Ovary (tissue), 3 donors: Measurements from ENCODE around the gene GTF2A1.

Experiments
- CTCF ChIP-seq, 3 donors: fragments of 450-650 bp in 2 of 3; fragments of 200-600 bp in 1 of 3; IDR thresholded peaks; one replicate each; pipeline versions ENCODE4 v1.5.1 to v1.8.0; 2016 to 2022; ENCODE audit warnings: antibody characterized with exemption in 3 of 3, mild to moderate bottlenecking in 1 of 3
- POLR2A ChIP-seq: fragments of 450-650 bp; IDR thresholded peaks from one replicate; pipeline ENCODE4 v1.6.1; 2017; ENCODE audit warnings: antibody characterized with exemption, mild to moderate bottlenecking, moderate library complexity
- donor health status: DM: no; HTN: no; CAD: no.

GRCh38 chr14:81222126-81222525 is 1.4 kb upstream of the GTF2A1 start:
- TF ChIP-seq CTCF (IDR thresholded peaks at IDR 0.05) (no peak), POLR2A (no peak)
